Mesothelial cell of epicardium (in vitro differentiated cells): ENCODE measurements around the gene CDC25C. TPM values are rescaled to one million over a fixed set of nuclear protein-coding genes. Genes with fewer than 3 reads are reported as not detected.
"Not testable (repeated sequence)": the region's sequence is repeated elsewhere in the genome, so short reads cannot be mapped to it uniquely, and the experiment has no call there.

Experiments used
- DNase-seq, 2 experiments: peaks; one replicate each; pipeline ENCODE4 v3.0.0; 2021; ENCODE audit warnings: low spot score in 2 of 2; ENCODE audit not compliant: unreplicated experiment in 2 of 2
- H3K27ac Mint-ChIP-seq: 2 replicates; pipeline ENCODE4 v1.8.0; 2021; ENCODE audit warnings: mixed read lengths
- H3K27me3 Mint-ChIP-seq: 2 replicates; pipeline ENCODE4 v1.8.0; 2021; ENCODE audit warnings: low read depth, mixed read lengths
- H3K36me3 Mint-ChIP-seq: 2 replicates; pipeline ENCODE4 v1.8.0; 2021; ENCODE audit warnings: mixed read lengths
- H3K4me1 Mint-ChIP-seq: 2 replicates; pipeline ENCODE4 v1.8.0; 2021; ENCODE audit warnings: mixed read lengths
- H3K4me3 Mint-ChIP-seq: 2 replicates; pipeline ENCODE4 v1.8.0; 2021; ENCODE audit warnings: mild to moderate bottlenecking, moderate library complexity, mixed read lengths
- H3K9me3 Mint-ChIP-seq: 2 replicates; pipeline ENCODE4 v1.8.0; 2021; ENCODE audit warnings: mixed read lengths
- total RNA-seq: library from RNA; stranded (reverse); gene quantifications from 3 replicates; pipeline ENCODE4 v1.2.1, GENCODE V29; 2021
- TF ChIP-seq, protein P1 (sequence below): fragments of 200-600 bp; sonication (generic); IDR thresholded peaks from one replicate; pipeline ENCODE4 v1.5.0; 2021; ENCODE audit warnings: antibody characterized with exemption; ENCODE audit not compliant: unreplicated experiment

The CDC25C gene
- total RNA-seq, 1 donor from 2014 or later = 6.7 TPM

DNA sequence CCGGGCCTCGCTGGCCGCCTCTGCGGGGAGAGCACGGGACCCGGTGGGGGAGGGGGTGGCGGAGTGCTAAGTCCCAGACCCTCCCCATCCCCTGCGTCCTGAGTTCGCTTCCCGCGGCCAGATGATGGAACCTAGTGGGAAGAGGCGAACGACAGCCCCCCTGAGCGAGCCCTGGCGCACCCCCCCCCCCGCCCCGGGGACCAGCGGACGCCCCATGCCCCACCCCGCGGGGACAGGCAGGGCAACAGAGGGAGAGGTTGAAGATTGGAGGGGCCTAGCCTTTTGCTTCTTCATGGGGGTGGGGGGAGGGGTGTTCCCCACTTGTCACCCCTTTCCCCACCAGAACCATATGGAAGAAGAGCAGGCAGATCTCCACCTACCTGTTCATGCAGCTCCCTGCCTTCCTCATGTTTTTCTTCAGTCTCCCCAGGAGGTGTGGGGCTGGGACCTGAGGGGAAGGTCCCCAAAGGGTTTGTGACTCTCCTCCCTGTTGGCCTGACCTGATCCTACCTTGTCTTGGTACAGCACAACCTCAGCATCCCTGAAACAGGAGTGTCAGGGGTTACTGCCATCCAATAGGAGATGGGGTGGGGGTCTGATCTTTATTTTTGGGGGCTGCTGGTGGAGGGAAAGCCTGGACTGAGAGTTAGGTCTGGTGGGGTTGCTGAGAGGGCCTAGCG lies 6.9 kb upstream of the CDC25C start:
- Mint-ChIP-seq H3K27me3 (no peaks in the 10 kb centered on the region), H3K36me3 (peaks cover 12% of the 10 kb centered on the region), H3K27ac (peak overlapping the region; percentile 98), H3K4me1 (peaks cover 31% of the 10 kb centered on the region), H3K9me3 (no peaks in the 10 kb centered on the region), H3K4me3 (peak overlapping the region; percentile 94)
- DNase-seq = peak in 1 of 2 experiments; percentile 39
- TF ChIP-seq, protein P1, sequence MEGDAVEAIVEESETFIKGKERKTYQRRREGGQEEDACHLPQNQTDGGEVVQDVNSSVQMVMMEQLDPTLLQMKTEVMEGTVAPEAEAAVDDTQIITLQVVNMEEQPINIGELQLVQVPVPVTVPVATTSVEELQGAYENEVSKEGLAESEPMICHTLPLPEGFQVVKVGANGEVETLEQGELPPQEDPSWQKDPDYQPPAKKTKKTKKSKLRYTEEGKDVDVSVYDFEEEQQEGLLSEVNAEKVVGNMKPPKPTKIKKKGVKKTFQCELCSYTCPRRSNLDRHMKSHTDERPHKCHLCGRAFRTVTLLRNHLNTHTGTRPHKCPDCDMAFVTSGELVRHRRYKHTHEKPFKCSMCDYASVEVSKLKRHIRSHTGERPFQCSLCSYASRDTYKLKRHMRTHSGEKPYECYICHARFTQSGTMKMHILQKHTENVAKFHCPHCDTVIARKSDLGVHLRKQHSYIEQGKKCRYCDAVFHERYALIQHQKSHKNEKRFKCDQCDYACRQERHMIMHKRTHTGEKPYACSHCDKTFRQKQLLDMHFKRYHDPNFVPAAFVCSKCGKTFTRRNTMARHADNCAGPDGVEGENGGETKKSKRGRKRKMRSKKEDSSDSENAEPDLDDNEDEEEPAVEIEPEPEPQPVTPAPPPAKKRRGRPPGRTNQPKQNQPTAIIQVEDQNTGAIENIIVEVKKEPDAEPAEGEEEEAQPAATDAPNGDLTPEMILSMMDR = no peak

DNA sequence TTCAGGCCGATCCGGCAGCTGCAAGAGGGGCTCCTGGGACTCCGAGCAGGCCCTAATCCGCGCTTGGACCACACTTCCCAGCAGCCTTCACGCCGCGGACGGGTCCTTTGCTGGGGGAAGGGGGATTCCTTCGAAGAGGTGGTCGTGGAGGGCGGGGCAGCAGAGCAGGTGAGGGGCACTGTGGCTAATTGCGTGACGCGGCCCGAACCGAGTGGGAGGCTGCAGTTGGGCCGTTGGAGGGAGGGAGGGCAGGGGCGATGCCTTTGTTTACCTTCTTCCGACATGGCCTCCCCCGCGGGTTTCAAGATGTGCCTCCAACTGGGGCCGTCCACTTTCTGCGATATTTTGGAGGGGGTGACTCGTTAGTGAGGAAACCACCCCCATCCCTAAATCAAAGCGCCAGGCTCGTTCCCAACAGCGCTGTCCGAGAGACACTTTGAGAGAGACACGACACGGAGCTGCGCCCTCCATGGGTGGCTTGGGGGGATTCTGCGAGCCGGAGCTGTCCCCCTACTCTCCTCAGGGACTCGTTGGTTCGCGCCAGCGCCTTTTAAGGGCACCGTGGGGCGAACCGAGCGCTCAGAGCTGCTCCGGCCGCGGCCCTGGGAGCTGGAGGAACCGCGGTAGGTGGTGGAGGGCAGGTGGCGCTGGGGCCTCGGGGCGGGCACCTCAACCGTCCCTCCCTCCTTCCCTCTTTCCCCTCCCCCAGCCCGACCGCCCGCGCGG lies 6.2 kb upstream of the CDC25C start, which contains the start of gene FAM53C:
FAM53C (plus strand) TSS at position 582 of the 726 bp plus-strand sequence. CDS start 3,070 bp downstream, outside the sequence.
- H3K36me3 Mint-ChIP-seq = peaks cover 8% of the 10 kb centered on the region
- peaks cover 31% of the 10 kb centered on the region for H3K4me1 Mint-ChIP-seq
- peak within 1 kb of the TSS; percentile 99 for H3K27ac Mint-ChIP-seq
- no peaks in the 10 kb centered on the region for H3K27me3 Mint-ChIP-seq
- H3K9me3 Mint-ChIP-seq = no peaks in the 10 kb centered on the region
- DNase-seq = peak; percentile 86 to 95
- TF ChIP-seq, protein P1 = no peak
- peak within 1 kb of the TSS; percentile 94 for H3K4me3 Mint-ChIP-seq

DNA sequence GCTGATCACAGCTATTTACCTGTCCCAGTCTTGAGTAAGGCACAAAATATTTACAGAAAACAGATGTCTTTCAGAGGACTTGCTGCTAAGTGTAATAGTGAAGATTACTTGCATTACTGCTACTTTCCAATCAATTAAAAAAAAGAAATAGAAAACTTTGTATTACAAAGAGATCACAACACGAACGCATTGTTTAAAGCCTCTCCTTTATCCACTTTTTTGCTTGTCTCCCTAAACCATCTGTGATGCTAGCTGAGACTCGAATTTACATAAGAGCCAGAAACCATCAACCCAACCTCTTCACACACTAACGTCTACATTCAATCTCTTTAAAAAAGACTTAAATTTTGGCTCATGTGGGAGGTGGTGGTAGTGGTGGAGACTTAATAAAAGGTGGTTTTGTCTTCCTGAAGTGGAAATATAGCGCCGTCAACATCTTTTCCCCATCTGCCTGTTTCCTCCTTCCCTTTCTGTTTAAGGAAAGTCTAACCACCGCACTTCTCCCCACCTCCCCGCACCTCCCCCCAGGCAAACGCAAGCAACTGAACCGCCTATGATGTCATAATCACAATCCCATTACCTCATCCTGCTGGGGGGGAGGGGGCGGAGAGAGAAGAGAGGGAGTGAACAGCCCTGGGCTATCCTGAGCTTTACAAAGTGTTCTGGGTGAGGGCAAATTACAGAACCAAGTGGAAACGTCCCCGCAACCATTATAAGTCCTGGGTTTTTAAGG lies 5.5 kb upstream of the CDC25C start:
- Mint-ChIP-seq H3K4me1 (peaks cover 32% of the 10 kb centered on the region), H3K27ac (peak overlapping the region; percentile 99), H3K9me3 (no peaks in the 10 kb centered on the region), H3K27me3 (no peaks in the 10 kb centered on the region), H3K36me3 (peaks cover 8% of the 10 kb centered on the region), H3K4me3 (peak overlapping the region; percentile 94)
- peak; percentile 63 to 82 for DNase-seq
- TF ChIP-seq, protein P1 = no peak

DNA sequence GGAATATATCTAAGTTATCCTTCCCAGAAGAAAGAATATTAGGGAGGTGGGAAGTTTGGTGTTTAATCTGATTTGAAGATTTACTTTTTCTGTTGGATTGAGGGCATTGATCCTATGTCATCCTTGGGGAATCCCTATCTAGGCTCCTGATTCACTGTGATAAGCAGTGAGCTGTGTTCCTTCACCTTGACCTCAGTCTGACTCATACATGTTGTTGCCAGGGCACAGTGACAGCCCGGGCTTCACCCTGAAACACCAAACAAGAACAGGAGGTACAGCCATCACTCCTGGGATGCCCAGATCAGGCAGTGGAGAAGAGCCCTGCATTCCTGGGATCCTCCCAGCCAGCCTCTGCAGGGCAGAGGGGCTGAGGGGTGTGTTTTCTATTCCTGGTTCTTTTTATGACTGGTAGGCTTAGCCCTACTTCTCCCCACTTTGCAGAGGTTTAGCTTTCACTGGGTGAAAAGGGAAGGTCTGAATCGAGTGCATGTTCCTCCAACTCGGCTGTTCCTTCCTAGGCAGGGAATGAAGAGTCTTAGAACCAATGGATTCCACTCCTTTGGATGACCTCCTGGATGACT lies 3.4 kb upstream of the CDC25C start:
- peaks cover 35% of the 10 kb centered on the region for H3K4me1 Mint-ChIP-seq
- TF ChIP-seq, protein P1 = no peak
- H3K9me3 Mint-ChIP-seq = no peaks in the 10 kb centered on the region
- H3K36me3 Mint-ChIP-seq = no peaks in the 10 kb centered on the region
- H3K4me3 Mint-ChIP-seq = peak overlapping the region; percentile 37
- H3K27me3 Mint-ChIP-seq = no peaks in the 10 kb centered on the region
- H3K27ac Mint-ChIP-seq = peak overlapping the region; percentile 15
- no peak for DNase-seq

DNA sequence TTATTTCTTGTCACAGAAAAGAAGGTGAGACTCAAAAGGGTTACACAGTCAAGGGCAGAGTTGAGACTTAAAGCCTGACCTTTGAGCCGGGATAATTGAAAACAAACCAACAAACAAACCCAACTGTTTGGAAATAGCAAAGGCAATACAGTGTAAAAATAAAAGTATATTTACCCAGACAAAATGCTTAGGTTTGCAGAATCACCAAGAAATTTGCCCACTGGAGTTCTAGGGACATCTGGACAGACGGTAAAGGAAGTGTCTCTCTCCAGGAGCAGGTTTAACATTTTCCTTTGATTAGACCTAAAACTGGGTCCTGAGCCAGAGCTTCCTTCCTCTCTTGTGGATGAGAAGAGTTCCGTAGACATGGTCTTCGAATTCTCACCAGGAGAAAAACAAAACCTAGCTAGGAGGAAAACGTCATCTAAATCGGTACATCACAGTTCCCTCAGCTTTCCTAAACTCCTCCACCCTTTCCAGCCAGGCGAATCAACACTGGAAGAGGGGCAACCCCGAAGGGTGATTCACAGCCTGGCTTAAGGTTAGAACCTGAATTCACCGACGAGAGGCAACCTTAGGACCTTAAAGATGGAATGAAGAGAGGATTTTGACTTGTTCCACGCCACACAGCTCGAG lies 673 bp downstream of the CDC25C start:
- Mint-ChIP-seq H3K4me3 (peak overlapping the region; percentile 83), H3K27me3 (no peaks in the 10 kb centered on the region), H3K36me3 (no peaks in the 10 kb centered on the region), H3K27ac (peak overlapping the region; percentile 95), H3K4me1 (peaks cover 22% of the 10 kb centered on the region), H3K9me3 (no peaks in the 10 kb centered on the region)
- TF ChIP-seq, protein P1 = no peak
- no peak for DNase-seq

DNA sequence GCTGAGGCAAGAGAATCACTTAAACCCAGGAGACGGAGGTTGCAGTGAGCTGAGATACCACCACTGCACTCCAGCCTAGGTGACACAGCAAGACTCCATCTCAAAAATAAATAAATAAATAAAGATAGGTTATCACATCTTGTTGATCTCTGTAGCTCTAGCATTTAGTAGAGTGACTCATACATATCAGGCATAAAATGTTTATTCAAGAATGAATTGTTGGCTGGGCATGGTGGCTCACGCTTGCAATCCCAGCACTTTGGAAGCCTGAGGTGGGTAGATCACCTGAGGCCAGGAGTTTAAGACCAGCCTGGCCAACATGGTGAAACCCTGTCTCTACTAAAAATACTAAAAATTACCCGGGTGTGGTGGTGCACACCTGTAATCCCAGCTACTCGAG lies 13.4 kb downstream of the CDC25C start:
- not testable (repeated sequence) for H3K4me3 Mint-ChIP-seq, DNase-seq, H3K4me1 Mint-ChIP-seq, H3K27me3 Mint-ChIP-seq, H3K27ac Mint-ChIP-seq, H3K9me3 Mint-ChIP-seq, H3K36me3 Mint-ChIP-seq
